Epithelial cell of esophagus (primary cell): ENCODE measurements around the gene ARID1A.
A peak's percentile ranks its signal among the peaks of the same experiment; 100 is the strongest.
"Not testable (repeated sequence)": the region's sequence is repeated elsewhere in the genome, so short reads cannot be mapped to it uniquely, and the experiment has no call there.

Experiments
- DNase-seq: peaks from one replicate; pipeline ENCODE4 v3.0.0; 2010; ENCODE audit warnings: low read depth
- H3K4me3 ChIP-seq: 2 replicates; pipeline ENCODE4 v1.5.1; 2011; ENCODE audit warnings: mild to moderate bottlenecking, low read length, control low read depth
- CTCF ChIP-seq: IDR thresholded peaks from 2 replicates; pipeline ENCODE4 v1.5.1; 2011; ENCODE audit warnings: low read depth, mild to moderate bottlenecking, low read length, control low read depth, inconsistent platforms; ENCODE audit not compliant: insufficient read depth; ENCODE audit errors: missing control alignments

Gene ARID1A

DNA sequence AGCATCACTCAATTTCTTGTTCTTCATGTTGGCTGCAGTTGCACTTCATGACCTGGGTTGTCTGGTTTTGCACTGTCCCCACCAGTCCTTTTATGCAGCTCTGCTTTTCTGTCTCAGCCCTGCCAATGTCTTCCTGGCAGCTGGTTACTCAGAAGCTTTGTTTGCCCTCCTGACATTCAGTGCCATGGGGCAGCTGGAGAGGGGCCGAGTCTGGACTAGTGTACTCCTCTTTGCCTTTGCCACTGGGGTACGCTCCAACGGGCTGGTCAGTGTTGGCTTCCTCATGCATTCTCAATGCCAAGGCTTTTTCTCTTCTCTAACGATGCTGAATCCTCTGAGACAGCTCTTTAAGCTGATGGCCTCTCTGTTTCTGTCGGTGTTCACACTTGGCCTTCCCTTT is 98.6 kb downstream of the ARID1A start:
- DNase-seq: no peak
- no peak for TF ChIP-seq CTCF
- H3K4me3 ChIP-seq: no peak overlapping the region

GRCh38 chr1:26797627-26798026 is 101.8 kb downstream of the ARID1A start:
- no peak for DNase-seq
- H3K4me3 ChIP-seq: no peak overlapping the region
- TF ChIP-seq CTCF: no peak

DNA sequence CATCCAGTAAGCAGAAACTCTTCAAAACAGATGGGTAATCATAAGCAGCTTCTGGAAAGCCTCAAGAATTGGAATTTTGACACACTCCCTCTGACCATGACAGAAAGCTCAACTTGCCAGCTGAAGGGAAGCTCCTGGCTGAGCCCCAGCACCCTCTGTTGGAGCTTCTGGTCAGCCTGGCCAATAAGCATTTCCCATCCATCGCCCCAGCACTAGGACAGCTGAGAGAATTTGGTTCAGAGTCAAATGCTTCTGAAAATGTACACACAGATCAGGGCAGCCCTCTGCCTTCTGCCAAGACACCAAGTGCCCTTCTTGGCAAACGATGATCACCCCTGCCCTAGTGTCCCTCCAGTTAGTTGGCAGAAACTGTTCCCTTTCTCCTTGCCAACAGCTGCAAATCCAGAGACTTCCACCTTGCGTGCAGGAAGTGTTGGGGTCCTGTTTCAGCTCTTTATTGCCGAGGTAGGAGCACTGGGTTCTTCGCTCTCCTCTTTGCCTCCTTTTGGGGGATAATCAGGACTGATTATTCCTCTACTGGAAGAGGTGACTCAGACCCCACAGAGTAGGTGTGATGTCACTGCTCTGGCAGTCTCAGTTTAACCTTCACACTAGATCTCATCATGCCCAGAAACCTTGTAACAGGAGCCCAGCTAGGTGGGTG is 103.8 kb downstream of the ARID1A start:
- peak; percentile 85 for DNase-seq
- no peak overlapping the region for H3K4me3 ChIP-seq
- TF ChIP-seq CTCF: no peak

GRCh38 chr1:26803932-26804331 is 108.1 kb downstream of the ARID1A start:
- not testable (repeated sequence) for DNase-seq, H3K4me3 ChIP-seq

DNA sequence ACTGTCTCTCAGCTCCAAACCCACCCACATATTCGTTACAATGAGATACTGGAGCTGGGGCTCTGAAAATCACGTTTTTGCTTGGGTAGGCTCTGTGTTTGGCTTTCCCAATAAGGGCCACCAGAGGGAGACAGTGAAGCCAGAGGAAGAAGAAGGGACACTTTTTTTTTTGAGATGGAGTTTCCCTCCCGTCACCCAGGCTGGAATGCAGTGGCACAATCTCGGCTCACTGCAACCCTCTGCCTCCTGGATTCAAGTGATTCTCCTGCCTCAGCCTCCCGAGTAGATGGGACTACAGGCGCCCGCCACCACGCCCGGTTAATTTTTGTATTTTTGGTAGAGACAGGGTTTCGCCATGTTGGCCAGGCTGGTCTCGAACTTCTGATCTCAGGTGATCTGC is 114.3 kb downstream of the ARID1A start:
- DNase-seq: peak; percentile 80
- H3K4me3 ChIP-seq: not testable (repeated sequence)
- TF ChIP-seq CTCF: peak; percentile 89

DNA sequence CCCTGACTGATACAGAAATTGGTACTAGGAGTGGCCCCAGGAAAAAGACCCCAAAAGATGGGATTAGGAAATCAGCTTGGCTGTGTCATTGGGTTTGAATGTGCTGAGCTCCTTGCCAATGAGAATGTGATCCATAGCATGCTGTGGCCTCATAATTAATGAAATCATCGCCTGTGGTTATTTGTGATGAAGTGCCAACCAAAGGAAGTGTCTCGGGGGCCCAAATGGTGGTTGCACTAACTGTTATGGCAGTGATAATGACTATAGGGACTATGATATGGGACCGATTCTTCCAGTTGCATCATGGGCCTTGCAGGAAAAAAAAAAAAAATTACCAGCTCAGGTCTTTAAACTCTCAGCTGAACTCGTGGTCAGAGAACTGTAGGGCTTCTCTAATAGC is 115.2 kb downstream of the ARID1A start:
- no peak overlapping the region for H3K4me3 ChIP-seq
- no peak for DNase-seq
- TF ChIP-seq CTCF: no peak

DNA sequence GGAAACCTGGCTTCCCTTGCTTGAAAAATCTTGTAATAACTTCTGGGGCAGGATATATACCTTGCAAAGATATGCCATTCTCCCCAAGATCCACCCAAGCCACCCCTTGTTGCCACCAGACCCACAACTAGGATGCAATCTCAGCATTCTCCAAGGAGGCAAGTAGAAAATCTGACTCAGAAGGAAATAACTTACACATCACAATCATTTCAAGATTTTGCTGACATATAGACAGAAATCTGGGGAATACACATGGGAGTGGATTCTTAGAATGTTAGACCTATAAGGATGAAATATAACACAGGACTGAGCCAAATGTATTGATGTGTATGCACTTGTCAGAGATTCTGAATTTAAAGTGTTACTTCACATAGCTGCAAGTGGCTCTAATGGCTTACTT is 115.9 kb downstream of the ARID1A start:
- H3K4me3 ChIP-seq: no peak overlapping the region
- no peak for TF ChIP-seq CTCF
- DNase-seq: peak; percentile 22
